Tibial nerve (tissue), 4 donors: Measurements from ENCODE around the gene PRKAG1. TPM values are rescaled to one million over a fixed set of nuclear protein-coding genes. Genes with fewer than 3 reads are reported as not detected.

Source experiments
- DNase-seq, 2 donors: peaks; one replicate each; pipeline ENCODE4 v3.0.0-alpha.2; 2019; ENCODE audit warnings: low spot score in 2 of 2
- H3K27ac ChIP-seq, 4 donors: fragments of 200-600 bp; sonication (generic) in 3 of 4; one replicate each; pipeline ENCODE4 v1.5.1; 2017 to 2019; ENCODE audit warnings: mild to moderate bottlenecking in 1 of 4
- H3K27me3 ChIP-seq, 2 donors: fragments of 200-600 bp; sonication (generic) in 1 of 2; one replicate each; pipeline versions ENCODE4 v1.5.1 to v1.6.0; 2017 to 2019
- H3K36me3 ChIP-seq, 3 donors: fragments of 200-600 bp; sonication (generic); one replicate each; pipeline ENCODE4 v1.5.1; 2018 to 2019
- H3K4me1 ChIP-seq, 4 donors: fragments of 200-600 bp; sonication (generic) in 3 of 4; one replicate each; pipeline ENCODE4 v1.5.1; 2017 to 2019
- H3K4me3 ChIP-seq, 4 donors: fragments of 200-600 bp; sonication (generic) in 3 of 4; one replicate each; pipeline ENCODE4 v1.5.1; 2017 to 2019; ENCODE audit warnings: mild to moderate bottlenecking in 1 of 4, moderate library complexity in 1 of 4
- H3K9me3 ChIP-seq, 4 donors: fragments of 200-600 bp; sonication (generic) in 3 of 4; one replicate each; pipeline ENCODE4 v1.5.1; 2017 to 2019
- CTCF ChIP-seq, 5 experiments: fragments of 200-600 bp in 3 of 5; fragments of 450-650 bp in 2 of 5; sonication (generic) in 3 of 5; IDR thresholded peaks; one replicate each; pipeline ENCODE4 v1.5.1; 2016 to 2019; ENCODE audit warnings: antibody characterized with exemption in 5 of 5, mild to moderate bottlenecking in 3 of 5, moderate library complexity in 2 of 5
- EP300 ChIP-seq, 2 donors: sonication (generic); formaldehyde crosslinking; IDR thresholded peaks; one replicate each; pipeline ENCODE4 v1.6.1; 2017; ENCODE audit warnings: antibody characterized with exemption in 2 of 2, mild to moderate bottlenecking in 1 of 2
- POLR2A ChIP-seq, 2 donors: fragments of 450-650 bp; IDR thresholded peaks; one replicate each; pipeline ENCODE4 v1.6.1; 2017; ENCODE audit warnings: antibody characterized with exemption in 2 of 2, mild to moderate bottlenecking in 2 of 2, moderate library complexity in 2 of 2
- WGBS, 2 donors: methylation state at CpG; one replicate each; pipeline ENCODE4 v1.1.5; 2018; 5-methylcytosine and 5-hydroxymethylcytosine counted together
- total RNA-seq, 4 donors: library from RNA; depleted of rRNA; stranded (reverse); fragments of >200 nt; gene quantifications; one replicate each; pipeline ENCODE4 v1.1.0, GENCODE V29; 2016

The PRKAG1 gene
- total RNA-seq, 4 donors from 2014 or later, result 40.6 to 60.7 (median 46.1) TPM

GRCh38 chr12:48966177-48966895, 52.2 kb downstream of the PRKAG1 start:
- no peaks in the 10 kb centered on the region for H3K36me3 ChIP-seq

DNA sequence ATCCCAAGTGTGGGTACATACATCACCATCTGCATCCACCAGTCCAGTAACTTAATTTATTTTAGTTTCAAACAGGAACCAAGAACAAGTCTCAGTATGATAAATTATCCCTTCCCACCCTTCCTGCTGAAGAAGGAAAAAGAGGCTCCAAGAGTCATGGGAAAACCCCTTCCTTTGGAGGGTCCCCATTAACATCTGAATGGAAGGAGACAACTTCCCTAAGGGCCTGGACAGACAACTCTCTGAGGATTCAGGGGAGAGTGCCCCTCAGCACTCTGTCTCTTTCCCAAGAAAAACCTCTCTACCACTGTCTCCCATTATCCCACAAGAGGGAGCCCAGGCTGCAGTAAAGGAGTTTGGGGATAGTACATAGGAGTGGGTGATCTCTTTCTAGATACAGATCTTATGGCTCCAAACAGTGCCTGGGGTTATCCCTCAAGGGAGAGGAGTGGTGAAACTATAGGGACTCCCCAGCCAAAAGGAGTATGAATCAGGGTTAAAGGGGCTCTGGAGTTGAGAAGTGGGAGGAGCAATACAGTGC, 53.2 kb downstream of the PRKAG1 start:
- H3K4me1 ChIP-seq, result peaks cover 0 to 15% (median 7%) of the 10 kb centered on the region in 4 donors
- H3K27me3 ChIP-seq, result peaks cover 0 to 32% of the 10 kb centered on the region in 2 donors
- H3K9me3 ChIP-seq, result no peaks in the 10 kb centered on the region
- no peak overlapping the region for H3K4me3 ChIP-seq
- no peak overlapping the region for H3K27ac ChIP-seq
- DNase-seq, result no peak
- H3K36me3 ChIP-seq, result no peaks in the 10 kb centered on the region
- TF ChIP-seq EP300 (IDR thresholded peaks at IDR 0.05) (no peak), POLR2A (IDR thresholded peaks at IDR 0.05) (no peak), CTCF (IDR thresholded peaks at IDR 0.05) (no peak)

More at GRCh38 chr12:48966177-48966895, 52.2 kb downstream of the PRKAG1 start:
- DNase-seq, result no peak
- H3K4me1 ChIP-seq, result peaks cover 0 to 24% (median 9%) of the 10 kb centered on the region in 4 donors
- WGBS, 2 donors, result 51 to 57% methylated on average over 17 to 19 of the region's 20 CpGs
- no peak overlapping the region for H3K27ac ChIP-seq
- H3K4me3 ChIP-seq, result no peak overlapping the region
- H3K27me3 ChIP-seq, result peaks cover 0 to 42% of the 10 kb centered on the region in 2 donors
- no peaks in the 10 kb centered on the region for H3K9me3 ChIP-seq
- no peak for TF ChIP-seq CTCF (IDR thresholded peaks at IDR 0.05)
- TF ChIP-seq POLR2A (IDR thresholded peaks at IDR 0.05), result no peak
- no peak for TF ChIP-seq EP300 (IDR thresholded peaks at IDR 0.05)

- TF ChIP-seq EP300 (IDR thresholded peaks at IDR 0.05), result no peak
- TF ChIP-seq CTCF (IDR thresholded peaks at IDR 0.05), result no peak
- TF ChIP-seq POLR2A (IDR thresholded peaks at IDR 0.05), result no peak
- no peaks in the 10 kb centered on the region for H3K36me3 ChIP-seq
- no peak overlapping the region for H3K4me3 ChIP-seq
- no peak for DNase-seq
- peaks cover 0 to 8% (median 3%) of the 10 kb centered on the region in 4 donors for H3K4me1 ChIP-seq
- H3K27ac ChIP-seq, result no peak overlapping the region
- no peaks in the 10 kb centered on the region for H3K9me3 ChIP-seq
- H3K27me3 ChIP-seq, result peaks cover 0 to 17% of the 10 kb centered on the region in 2 donors
Observed at GRCh38 chr12:48961801-48962200, 56.8 kb downstream of the PRKAG1 start.

GRCh38 chr12:48961331-48961730, 57.2 kb downstream of the PRKAG1 start:
- Histone ChIP-seq H3K4me1 (peaks cover 0 to 8% (median 3%) of the 10 kb centered on the region in 4 donors), H3K36me3 (no peaks in the 10 kb centered on the region), H3K4me3 (no peak overlapping the region), H3K27ac (no peak overlapping the region), H3K27me3 (peaks cover 0 to 15% of the 10 kb centered on the region in 2 donors), H3K9me3 (no peaks in the 10 kb centered on the region)
- DNase-seq, result no peak
- WGBS, 2 donors, result 42 to 53% methylated on average over 4 of the region's 4 CpGs
- TF ChIP-seq EP300 (IDR thresholded peaks at IDR 0.05) (no peak), CTCF (IDR thresholded peaks at IDR 0.05) (no peak), POLR2A (IDR thresholded peaks at IDR 0.05) (no peak)

DNA sequence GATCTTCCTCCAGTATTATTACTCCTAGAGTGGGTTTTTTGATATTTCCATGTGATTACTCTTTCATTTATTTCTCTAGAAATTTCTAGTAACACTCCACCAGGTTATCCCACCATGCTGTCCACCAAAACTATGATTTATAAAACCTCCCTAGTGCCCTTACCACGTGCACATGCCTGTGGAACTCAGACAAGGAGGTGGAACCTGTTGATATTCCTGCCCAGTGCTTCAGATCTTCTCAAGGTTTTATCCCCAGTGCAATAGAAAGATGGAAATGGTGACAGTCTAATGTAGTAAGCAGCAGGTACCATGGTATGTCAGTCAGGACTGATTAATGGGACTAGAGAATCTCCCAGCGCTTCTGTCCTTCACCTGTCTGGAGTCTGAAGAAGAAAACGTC, 57.7 kb downstream of the PRKAG1 start:
- H3K4me3 ChIP-seq, result no peak overlapping the region
- H3K27me3 ChIP-seq, result peaks cover 0 to 12% of the 10 kb centered on the region in 2 donors
- peaks cover 0 to 12% (median 8%) of the 10 kb centered on the region in 4 donors for H3K4me1 ChIP-seq
- TF ChIP-seq CTCF (IDR thresholded peaks at IDR 0.05) (no peak), POLR2A (IDR thresholded peaks at IDR 0.05) (no peak), EP300 (IDR thresholded peaks at IDR 0.05) (no peak)
- no peak for DNase-seq
- H3K36me3 ChIP-seq, result no peaks in the 10 kb centered on the region
- no peaks in the 10 kb centered on the region for H3K9me3 ChIP-seq
- no peak overlapping the region for H3K27ac ChIP-seq
- 63 to 72% methylated on average over 3 of the region's 3 CpGs for WGBS, 2 donors
